Adipocyte (in vitro differentiated cells): ENCODE results near the gene DNAJC11.
"Not testable (repeated sequence)": the region's sequence is repeated elsewhere in the genome, so short reads cannot be mapped to it uniquely, and the experiment has no call there.

Experiments used
- DNase-seq: peaks from one replicate; pipeline ENCODE4 v3.0.0-alpha.2; 2015; ENCODE audit warnings: low read depth
- H3K27me3 ChIP-seq: replicated peaks from 2 replicates; pipeline ENCODE4 v1.7.0; 2013; ENCODE audit warnings: mild to moderate bottlenecking, low read length, moderate library complexity; ENCODE audit not compliant: control insufficient read depth, insufficient read depth
- H3K36me3 ChIP-seq: 2 replicates; pipeline ENCODE4 v1.7.0; 2013; ENCODE audit warnings: low read length, mild to moderate bottlenecking, moderate library complexity; ENCODE audit not compliant: control insufficient read depth, insufficient read depth, severe bottlenecking
- H3K4me1 ChIP-seq: 2 replicates; pipeline ENCODE4 v1.7.0; 2013; ENCODE audit warnings: mild to moderate bottlenecking, low read length, moderate library complexity; ENCODE audit not compliant: control insufficient read depth, insufficient read depth
- H3K4me3 ChIP-seq: 2 replicates; pipeline ENCODE4 v1.7.0; 2013; ENCODE audit warnings: mild to moderate bottlenecking, low read length, moderate library complexity
- H3K9ac ChIP-seq: 2 replicates; pipeline ENCODE4 v1.7.0; 2013; ENCODE audit warnings: mild to moderate bottlenecking, low read length, moderate library complexity
- H3K9me3 ChIP-seq: 2 replicates; pipeline ENCODE4 v1.7.0; 2013; ENCODE audit warnings: mild to moderate bottlenecking, low read length, moderate library complexity; ENCODE audit not compliant: control insufficient read depth

The DNAJC11 gene

DNA sequence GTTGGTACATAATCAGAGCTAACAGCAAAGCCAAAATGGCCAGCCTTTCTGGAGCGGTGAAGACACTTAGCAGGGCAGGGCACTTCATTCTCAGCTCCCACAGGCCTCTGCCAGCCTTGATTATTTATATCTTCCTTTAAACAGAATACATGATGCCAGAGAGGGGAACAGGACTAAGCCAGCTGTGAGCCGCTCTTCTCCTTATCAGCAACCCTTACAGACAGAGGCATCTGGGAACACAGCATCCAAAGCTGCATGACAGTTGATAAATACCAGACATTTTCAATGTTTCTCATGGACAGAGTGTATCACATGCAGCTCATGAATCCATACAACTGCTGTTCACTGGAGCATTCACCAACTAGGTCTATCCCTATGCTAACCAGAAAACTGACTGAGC lies 29.1 kb downstream of the DNAJC11 start:
- Histone ChIP-seq H3K36me3 (peaks cover 37% of the 10 kb centered on the region), H3K9ac (no peak overlapping the region), H3K4me1 (no peaks in the 10 kb centered on the region), H3K4me3 (no peak overlapping the region), H3K9me3 (no peaks in the 10 kb centered on the region), H3K27me3 (no peaks in the 10 kb centered on the region)
- DNase-seq = no peak

GRCh38 chr1:6668503-6668902 lies 33.1 kb downstream of the DNAJC11 start:
- Histone ChIP-seq H3K36me3 (peaks cover 40% of the 10 kb centered on the region), H3K9me3 (no peaks in the 10 kb centered on the region), H3K9ac (no peak overlapping the region), H3K4me3 (no peak overlapping the region), H3K27me3 (no peaks in the 10 kb centered on the region), H3K4me1 (no peaks in the 10 kb centered on the region)
- no peak for DNase-seq

- no peaks in the 10 kb centered on the region for H3K27me3 ChIP-seq
- no peaks in the 10 kb centered on the region for H3K4me1 ChIP-seq
- peaks cover 43% of the 10 kb centered on the region for H3K36me3 ChIP-seq
- no peak for DNase-seq
- H3K9me3 ChIP-seq = no peaks in the 10 kb centered on the region
- H3K9ac ChIP-seq = no peak overlapping the region
- H3K4me3 ChIP-seq = no peak overlapping the region
These were observed 34.5 kb downstream of the DNAJC11 start for GRCh38 chr1:6667139-6667538.

GRCh38 chr1:6666696-6667095 lies 34.9 kb downstream of the DNAJC11 start:
- H3K4me1 ChIP-seq = no peaks in the 10 kb centered on the region
- H3K9me3 ChIP-seq = no peaks in the 10 kb centered on the region
- H3K9ac ChIP-seq = no peak overlapping the region
- H3K36me3 ChIP-seq = peaks cover 43% of the 10 kb centered on the region
- no peak overlapping the region for H3K4me3 ChIP-seq
- no peaks in the 10 kb centered on the region for H3K27me3 ChIP-seq
- DNase-seq = no peak

GRCh38 chr1:6662468-6662867 lies 39.1 kb downstream of the DNAJC11 start:
- peaks cover 52% of the 10 kb centered on the region for H3K36me3 ChIP-seq
- H3K4me1 ChIP-seq, H3K9ac ChIP-seq, H3K27me3 ChIP-seq, H3K9me3 ChIP-seq, H3K4me3 ChIP-seq, DNase-seq: not testable (repeated sequence)

GRCh38 chr1:6660415-6661049 lies 41.1 kb downstream of the DNAJC11 start:
- no peak for DNase-seq
- no peak overlapping the region for H3K4me3 ChIP-seq
- H3K9me3 ChIP-seq = no peaks in the 10 kb centered on the region
- peaks cover 35% of the 10 kb centered on the region for H3K36me3 ChIP-seq
- H3K9ac ChIP-seq = no peak overlapping the region
- no peaks in the 10 kb centered on the region for H3K4me1 ChIP-seq
- H3K27me3 ChIP-seq = no peaks in the 10 kb centered on the region

GRCh38 chr1:6658359-6659060 lies 43.1 kb downstream of the DNAJC11 start:
- no peaks in the 10 kb centered on the region for H3K4me1 ChIP-seq
- H3K9me3 ChIP-seq = no peaks in the 10 kb centered on the region
- H3K27me3 ChIP-seq = no peaks in the 10 kb centered on the region
- peaks cover 31% of the 10 kb centered on the region for H3K36me3 ChIP-seq
- no peak overlapping the region for H3K4me3 ChIP-seq
- no peak for DNase-seq
- H3K9ac ChIP-seq = no peak overlapping the region

DNA sequence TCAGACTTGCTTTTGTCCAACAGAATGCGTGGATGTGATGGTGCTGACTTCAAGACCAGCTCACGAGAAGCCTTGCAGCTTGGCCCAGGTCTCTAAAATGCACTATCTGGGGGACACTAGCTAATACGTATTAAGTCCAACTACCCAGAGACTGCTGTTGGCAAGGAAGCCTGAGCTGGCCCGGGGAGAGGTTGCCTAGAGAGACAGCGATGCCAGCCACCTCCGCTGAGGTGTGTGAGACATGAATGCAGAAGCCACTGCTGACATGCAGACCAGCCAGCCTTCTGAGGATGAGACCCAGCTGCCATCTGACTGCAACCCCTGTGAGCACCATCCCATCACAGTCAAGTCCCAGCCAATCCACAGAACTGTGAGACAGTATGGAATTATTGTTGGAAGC lies 44.5 kb downstream of the DNAJC11 start:
- peaks cover 8% of the 10 kb centered on the region for H3K4me1 ChIP-seq
- no peak for DNase-seq
- H3K36me3 ChIP-seq = peaks cover 37% of the 10 kb centered on the region
- H3K4me3 ChIP-seq = no peak overlapping the region
- H3K27me3 ChIP-seq = no peaks in the 10 kb centered on the region
- no peaks in the 10 kb centered on the region for H3K9me3 ChIP-seq
- no peak overlapping the region for H3K9ac ChIP-seq

DNA sequence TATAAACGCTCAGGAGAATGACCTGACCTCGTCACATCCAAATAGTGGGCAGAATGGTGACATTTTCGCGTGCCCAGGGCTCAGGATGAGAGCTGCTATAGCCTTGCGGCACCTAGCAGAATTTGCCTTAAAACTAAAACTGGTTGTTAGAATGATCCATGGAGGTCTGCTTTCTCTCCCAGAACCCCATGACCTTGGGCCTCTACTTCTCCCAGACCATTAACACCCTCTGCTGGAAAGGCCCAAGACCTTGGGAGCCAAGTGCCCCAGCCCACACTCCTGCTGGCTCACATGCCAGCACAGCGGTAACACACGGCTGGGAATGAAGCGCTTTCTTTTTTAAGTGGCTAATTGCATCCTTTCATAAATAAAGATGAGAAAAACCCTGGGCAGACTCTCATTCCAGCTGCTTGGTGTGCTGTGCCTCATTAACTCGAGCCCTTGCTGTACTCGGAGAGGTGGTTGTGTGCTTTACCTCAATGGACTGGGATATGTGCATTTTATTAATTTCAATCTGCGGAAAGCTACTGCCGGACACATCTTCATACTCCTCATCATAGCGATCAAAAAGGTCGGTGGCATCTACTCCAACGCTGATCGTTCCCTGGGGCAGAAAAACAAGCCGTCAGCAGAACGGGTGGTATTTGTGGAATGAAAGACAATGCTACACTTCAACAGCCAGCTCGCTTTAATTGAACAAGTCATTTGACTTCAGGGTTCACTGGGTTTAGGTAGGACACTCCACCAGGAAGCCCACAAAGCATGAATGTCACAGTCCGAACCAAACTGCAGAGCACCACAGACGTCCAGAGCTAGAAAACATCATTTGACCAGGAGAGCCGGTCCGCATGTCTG lies 48.0 kb downstream of the DNAJC11 start:
- H3K9me3 ChIP-seq = no peaks in the 10 kb centered on the region
- peaks cover 42% of the 10 kb centered on the region for H3K36me3 ChIP-seq
- no peak for DNase-seq
- peaks cover 8% of the 10 kb centered on the region for H3K4me1 ChIP-seq
- no peak overlapping the region for H3K9ac ChIP-seq
- H3K27me3 ChIP-seq = no peaks in the 10 kb centered on the region
- H3K4me3 ChIP-seq = no peak overlapping the region

GRCh38 chr1:6652986-6653385 lies 48.6 kb downstream of the DNAJC11 start:
- peaks cover 8% of the 10 kb centered on the region for H3K4me1 ChIP-seq
- no peaks in the 10 kb centered on the region for H3K9me3 ChIP-seq
- no peaks in the 10 kb centered on the region for H3K27me3 ChIP-seq
- no peak for DNase-seq
- H3K36me3 ChIP-seq = peaks cover 42% of the 10 kb centered on the region
- no peak overlapping the region for H3K4me3 ChIP-seq
- no peak overlapping the region for H3K9ac ChIP-seq

DNA sequence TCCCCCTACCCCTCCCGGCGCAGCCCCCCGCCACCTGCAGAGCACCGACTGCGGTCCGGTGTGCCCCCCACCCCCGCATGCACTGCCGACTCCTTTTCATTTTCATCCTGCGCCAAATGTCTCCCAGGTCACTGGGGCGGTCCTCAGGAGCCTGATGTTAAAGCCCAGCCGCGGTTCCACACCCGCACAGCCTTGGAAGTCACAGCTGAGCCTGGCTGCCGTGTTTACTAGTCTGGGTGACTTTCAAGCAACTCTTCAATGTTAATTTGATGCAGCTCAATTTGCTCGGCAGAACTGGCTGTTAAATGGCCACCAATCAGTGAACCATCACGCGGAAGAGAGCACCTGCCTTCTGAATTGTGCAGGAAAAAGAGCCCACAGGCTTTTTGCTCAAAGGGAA lies 49.7 kb downstream of the DNAJC11 start:
- Histone ChIP-seq H3K4me1 (peaks cover 8% of the 10 kb centered on the region), H3K9me3 (no peaks in the 10 kb centered on the region), H3K9ac (no peak overlapping the region), H3K27me3 (no peaks in the 10 kb centered on the region), H3K36me3 (peaks cover 42% of the 10 kb centered on the region), H3K4me3 (no peak overlapping the region)
- no peak for DNase-seq
